Type B pancreatic cell (in vitro differentiated cells): ENCODE data around the gene VIPR1. TPM values are rescaled to one million over a fixed set of nuclear protein-coding genes. Genes with fewer than 3 reads are reported as not detected.

Source experiments
- DNase-seq: peaks from one replicate; pipeline ENCODE4 v3.0.0; 2021; ENCODE audit warnings: mixed read lengths; ENCODE audit not compliant: unreplicated experiment; ENCODE audit errors: extremely low spot score
- H3K27ac Mint-ChIP-seq: 2 replicates; pipeline ENCODE4 v1.8.0; 2021; ENCODE audit warnings: mild to moderate bottlenecking, mixed read lengths
- H3K27me3 Mint-ChIP-seq: 2 replicates; pipeline ENCODE4 v1.8.0; 2021; ENCODE audit warnings: mixed read lengths
- H3K36me3 Mint-ChIP-seq: 2 replicates; pipeline ENCODE4 v1.8.0; 2021; ENCODE audit warnings: mixed read lengths
- H3K4me1 Mint-ChIP-seq: one replicate; pipeline ENCODE4 v1.8.0; 2021; ENCODE audit warnings: mixed read lengths; ENCODE audit not compliant: unreplicated experiment
- H3K4me3 Mint-ChIP-seq: 2 replicates; pipeline ENCODE4 v1.8.0; 2021; ENCODE audit warnings: mild to moderate bottlenecking, mixed read lengths
- H3K9me3 Mint-ChIP-seq: 2 replicates; pipeline ENCODE4 v1.8.0; 2021; ENCODE audit warnings: mixed read lengths
- total RNA-seq: library from RNA; stranded (reverse); gene quantifications from 2 replicates; pipeline ENCODE4 v1.2.1, GENCODE V29; 2021; ENCODE audit warnings: low replicate concordance
- TF ChIP-seq, protein P1 (sequence below): fragments of 200-600 bp; sonication (generic); conservative IDR thresholded peaks from 2 replicates; pipeline ENCODE4 v1.5.0; 2021; ENCODE audit warnings: antibody characterized with exemption, mild to moderate bottlenecking

VIPR1 gene
- total RNA-seq, 1 donor from 2014 or later, result 4.7 TPM

- H3K4me1 Mint-ChIP-seq, result peaks cover 31% of the 10 kb centered on the region
- TF ChIP-seq, protein P1, sequence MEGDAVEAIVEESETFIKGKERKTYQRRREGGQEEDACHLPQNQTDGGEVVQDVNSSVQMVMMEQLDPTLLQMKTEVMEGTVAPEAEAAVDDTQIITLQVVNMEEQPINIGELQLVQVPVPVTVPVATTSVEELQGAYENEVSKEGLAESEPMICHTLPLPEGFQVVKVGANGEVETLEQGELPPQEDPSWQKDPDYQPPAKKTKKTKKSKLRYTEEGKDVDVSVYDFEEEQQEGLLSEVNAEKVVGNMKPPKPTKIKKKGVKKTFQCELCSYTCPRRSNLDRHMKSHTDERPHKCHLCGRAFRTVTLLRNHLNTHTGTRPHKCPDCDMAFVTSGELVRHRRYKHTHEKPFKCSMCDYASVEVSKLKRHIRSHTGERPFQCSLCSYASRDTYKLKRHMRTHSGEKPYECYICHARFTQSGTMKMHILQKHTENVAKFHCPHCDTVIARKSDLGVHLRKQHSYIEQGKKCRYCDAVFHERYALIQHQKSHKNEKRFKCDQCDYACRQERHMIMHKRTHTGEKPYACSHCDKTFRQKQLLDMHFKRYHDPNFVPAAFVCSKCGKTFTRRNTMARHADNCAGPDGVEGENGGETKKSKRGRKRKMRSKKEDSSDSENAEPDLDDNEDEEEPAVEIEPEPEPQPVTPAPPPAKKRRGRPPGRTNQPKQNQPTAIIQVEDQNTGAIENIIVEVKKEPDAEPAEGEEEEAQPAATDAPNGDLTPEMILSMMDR, result peak; percentile 12
- H3K27me3 Mint-ChIP-seq, result no peaks in the 10 kb centered on the region
- H3K27ac Mint-ChIP-seq, result peak within 1 kb of the TSS; percentile 87
- H3K36me3 Mint-ChIP-seq, result peaks cover 11% of the 10 kb centered on the region
- no peaks in the 10 kb centered on the region for H3K9me3 Mint-ChIP-seq
- peak; percentile 94 for DNase-seq
- H3K4me3 Mint-ChIP-seq, result peak within 1 kb of the TSS; percentile 91
Observed at GRCh38 chr3:42581709-42582473, 79.4 kb downstream of the VIPR1 start, which contains the start of gene SEC22C. Gene SEC22C (minus strand): TSS chr3:42581967. CDS start chr3:42569046, 12,921 bp downstream.

- H3K36me3 Mint-ChIP-seq, result peaks cover 6% of the 10 kb centered on the region
- TF ChIP-seq, protein P1, result no peak
- peaks cover 31% of the 10 kb centered on the region for H3K4me1 Mint-ChIP-seq
- no peaks in the 10 kb centered on the region for H3K9me3 Mint-ChIP-seq
- H3K4me3 Mint-ChIP-seq, result peak overlapping the region; percentile 91
- no peak for DNase-seq
- no peaks in the 10 kb centered on the region for H3K27me3 Mint-ChIP-seq
- H3K27ac Mint-ChIP-seq, result peak overlapping the region; percentile 87
Observed at GRCh38 chr3:42582474-42583070, 80.1 kb downstream of the VIPR1 start.

Other genes starting within 250 kb of the VIPR1 start
- 1.3 and 17.7 TPM in 2 replicates for gene CCK, start 236.5 kb upstream of the VIPR1 start, total RNA-seq
- 0.36 TPM in 1 of 2 replicates, not detected in the other for gene LYZL4, start 92.0 kb upstream of the VIPR1 start, total RNA-seq
- gene SEC22C, start 79.3 kb downstream of the VIPR1 start, total RNA-seq, result 21.5 and 38.1 TPM in 2 replicates
- 32.5 and 33.4 TPM in 2 replicates for gene SS18L2, start 88.2 kb downstream of the VIPR1 start, total RNA-seq
- gene NKTR, start 98.0 kb downstream of the VIPR1 start, total RNA-seq, result 63.0 and 97.1 TPM in 2 replicates
- gene ZBTB47, start 151.1 kb downstream of the VIPR1 start, total RNA-seq, result 8.1 and 9.0 TPM in 2 replicates
- 0.12 TPM in 1 of 2 replicates, not detected in the other for gene KLHL40, start 182.9 kb downstream of the VIPR1 start, total RNA-seq
- not detected in 2 replicates for gene HHATL, start 200.2 kb downstream of the VIPR1 start, total RNA-seq